HG03469 (cell line): ENCODE results near the gene STAM2.
"Not testable (repeated sequence)": the region's sequence is repeated elsewhere in the genome, so short reads cannot be mapped to it uniquely, and the experiment has no call there.

Experiments
- ATAC-seq: cut with Tn5 transposase; IDR thresholded peaks from one replicate; pipeline ENCODE4 v1.9.1; 2021; ENCODE audit warnings: mild to moderate bottlenecking, moderate library complexity, moderate number of reproducible peaks; ENCODE audit not compliant: unreplicated experiment

STAM2 gene

GRCh38 chr2:152173831-152174230 lies 1.7 kb downstream of the STAM2 start:
- ATAC-seq: no peak

GRCh38 chr2:152172201-152172785 lies 3.3 kb downstream of the STAM2 start:
- ATAC-seq: not testable (repeated sequence)

- no peak for ATAC-seq
Measured at GRCh38 chr2:152171718-152172117, 3.8 kb downstream of the STAM2 start.

GRCh38 chr2:152169158-152169557 lies 6.4 kb downstream of the STAM2 start:
- not testable (repeated sequence) for ATAC-seq

- not testable (repeated sequence) for ATAC-seq
Measured at GRCh38 chr2:152167470-152167869, 8.1 kb downstream of the STAM2 start.

GRCh38 chr2:152167065-152167464 lies 8.5 kb downstream of the STAM2 start:
- no peak for ATAC-seq

- ATAC-seq: peak; percentile 70
Measured at GRCh38 chr2:152166633-152167032, 8.9 kb downstream of the STAM2 start.

- no peak for ATAC-seq
Measured at GRCh38 chr2:152165780-152166179, 9.8 kb downstream of the STAM2 start.

GRCh38 chr2:152165306-152165705 lies 10.3 kb downstream of the STAM2 start:
- no peak for ATAC-seq

- ATAC-seq: not testable (repeated sequence)
Measured at GRCh38 chr2:152163669-152164068, 11.9 kb downstream of the STAM2 start.

GRCh38 chr2:152162141-152162540 lies 13.4 kb downstream of the STAM2 start:
- ATAC-seq: no peak

GRCh38 chr2:152161598-152161997 lies 14.0 kb downstream of the STAM2 start:
- ATAC-seq: no peak

- ATAC-seq: not testable (repeated sequence)
Measured at GRCh38 chr2:152160378-152160777, 15.2 kb downstream of the STAM2 start.

GRCh38 chr2:152157253-152157652 lies 18.3 kb downstream of the STAM2 start:
- ATAC-seq: no peak

- ATAC-seq: no peak
Measured at GRCh38 chr2:152155209-152155608, 20.4 kb downstream of the STAM2 start.

- no peak for ATAC-seq
Measured at GRCh38 chr2:152154462-152154861, 21.1 kb downstream of the STAM2 start.

- ATAC-seq: no peak
Measured at GRCh38 chr2:152134488-152135280, 40.9 kb downstream of the STAM2 start.

- no peak for ATAC-seq
Measured at GRCh38 chr2:152132306-152132705, 43.3 kb downstream of the STAM2 start.

- ATAC-seq: no peak
Measured at GRCh38 chr2:152127628-152128027, 47.9 kb downstream of the STAM2 start.

- no peak for ATAC-seq
Measured at GRCh38 chr2:152126664-152127063, 48.9 kb downstream of the STAM2 start.

GRCh38 chr2:152122161-152122560 lies 53.4 kb downstream of the STAM2 start:
- ATAC-seq: no peak

- ATAC-seq: no peak
Measured at GRCh38 chr2:152120430-152120829, 55.1 kb downstream of the STAM2 start.
